ENCODE measurements around the gene MKX.

DNA sequence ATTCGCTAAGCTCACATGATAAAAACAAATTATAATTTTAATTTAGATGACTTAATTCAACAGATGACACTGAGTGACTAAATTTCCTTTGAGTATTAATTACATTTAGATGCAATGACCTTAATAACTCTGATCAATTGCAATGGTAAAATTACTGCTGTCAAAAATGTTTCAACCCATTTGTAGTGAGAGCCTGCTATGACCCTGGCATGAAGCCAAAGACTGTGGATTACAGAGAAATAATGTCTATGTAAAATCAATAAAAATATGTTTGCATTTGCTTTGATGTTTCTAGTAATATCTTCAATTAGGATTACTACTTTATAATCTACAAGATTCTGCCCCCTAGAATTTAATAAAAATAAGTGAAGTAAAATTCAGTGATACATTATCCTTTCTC is 15.6 kb downstream of the MKX start:
- TF ChIP-seq, protein P1, sequence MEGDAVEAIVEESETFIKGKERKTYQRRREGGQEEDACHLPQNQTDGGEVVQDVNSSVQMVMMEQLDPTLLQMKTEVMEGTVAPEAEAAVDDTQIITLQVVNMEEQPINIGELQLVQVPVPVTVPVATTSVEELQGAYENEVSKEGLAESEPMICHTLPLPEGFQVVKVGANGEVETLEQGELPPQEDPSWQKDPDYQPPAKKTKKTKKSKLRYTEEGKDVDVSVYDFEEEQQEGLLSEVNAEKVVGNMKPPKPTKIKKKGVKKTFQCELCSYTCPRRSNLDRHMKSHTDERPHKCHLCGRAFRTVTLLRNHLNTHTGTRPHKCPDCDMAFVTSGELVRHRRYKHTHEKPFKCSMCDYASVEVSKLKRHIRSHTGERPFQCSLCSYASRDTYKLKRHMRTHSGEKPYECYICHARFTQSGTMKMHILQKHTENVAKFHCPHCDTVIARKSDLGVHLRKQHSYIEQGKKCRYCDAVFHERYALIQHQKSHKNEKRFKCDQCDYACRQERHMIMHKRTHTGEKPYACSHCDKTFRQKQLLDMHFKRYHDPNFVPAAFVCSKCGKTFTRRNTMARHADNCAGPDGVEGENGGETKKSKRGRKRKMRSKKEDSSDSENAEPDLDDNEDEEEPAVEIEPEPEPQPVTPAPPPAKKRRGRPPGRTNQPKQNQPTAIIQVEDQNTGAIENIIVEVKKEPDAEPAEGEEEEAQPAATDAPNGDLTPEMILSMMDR (IDR thresholded peaks at IDR 0.05; ENCODE audit: extremely low read depth in 1 of 2, insufficient read depth in 1 of 2, low read depth in 1 of 2, low read length in 2 of 2) = no peak
- TF ChIP-seq POLR2AphosphoS5 (IDR thresholded peaks at IDR 0.05; ENCODE audit: insufficient read depth, low read depth, low read length) = no peak
- no peak for TF ChIP-seq EZH2 (IDR thresholded peaks at IDR 0.05; ENCODE audit: borderline replicate concordance, low read depth, low read length, severe bottlenecking)
- TF ChIP-seq JUN (IDR thresholded peaks at IDR 0.05; ENCODE audit: borderline replicate concordance, insufficient read depth, insufficient read length, low read depth) = no peak
- no peak for TF ChIP-seq POLR2A (IDR thresholded peaks at IDR 0.05; ENCODE audit: low read depth, low read length)
- no peak for TF ChIP-seq MYC (IDR thresholded peaks at IDR 0.05; ENCODE audit: low read depth, low read length)

Data from endothelial cell of umbilical vein (primary cell).